T-helper 9 cell (primary cell): Measurements from ENCODE around the gene DDX1.
"Not testable (repeated sequence)": the region's sequence is repeated elsewhere in the genome, so short reads cannot be mapped to it uniquely, and the experiment has no call there.

Source experiments
- DNase-seq: peaks from one replicate; pipeline ENCODE4 v3.0.0-alpha.2; 2020

Gene DDX1

DNA sequence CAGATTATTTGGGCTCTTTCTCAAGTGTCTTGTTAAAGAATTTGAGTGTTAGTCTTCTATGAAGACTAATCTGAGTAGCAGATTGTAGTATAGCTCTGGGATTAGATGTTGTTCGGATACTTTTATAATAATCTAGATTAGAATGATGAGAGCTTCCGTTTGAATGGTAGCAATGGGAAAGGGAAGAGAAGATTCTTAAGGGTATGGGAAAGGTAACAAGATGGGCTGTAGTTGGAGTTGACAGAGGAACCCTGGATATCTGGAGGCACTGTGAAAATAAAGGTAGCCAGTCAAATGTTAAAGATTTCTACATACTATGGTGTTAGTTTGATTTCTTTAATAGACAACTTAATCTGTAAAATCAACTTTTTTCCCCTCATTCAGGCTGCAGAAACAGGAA lies 4.7 kb downstream of the DDX1 start:
- DNase-seq = no peak

- DNase-seq = no peak
Observed at GRCh38 chr2:15596968-15597367, 5.3 kb downstream of the DDX1 start.

- no peak for DNase-seq
Observed at GRCh38 chr2:15599994-15600393, 8.3 kb downstream of the DDX1 start.

DNA sequence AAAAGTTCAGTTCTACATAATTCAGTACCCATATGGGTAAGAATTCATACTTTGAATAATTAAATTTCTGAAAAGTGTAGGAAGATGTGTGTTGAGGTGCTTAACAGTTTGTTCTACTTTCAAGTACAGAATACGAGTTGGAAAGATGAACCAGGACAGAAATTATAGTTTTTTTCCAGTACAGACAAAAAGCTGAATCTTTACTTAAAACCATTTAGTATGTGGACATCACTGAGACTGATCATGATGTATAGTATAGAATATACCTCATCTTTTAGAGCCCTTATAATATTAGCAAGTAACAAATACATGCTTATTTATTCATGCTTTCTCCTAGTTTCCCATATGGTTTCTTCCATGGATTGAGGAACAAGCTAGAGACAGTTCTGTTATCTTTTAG lies 10.0 kb downstream of the DDX1 start:
- DNase-seq = no peak

DNA sequence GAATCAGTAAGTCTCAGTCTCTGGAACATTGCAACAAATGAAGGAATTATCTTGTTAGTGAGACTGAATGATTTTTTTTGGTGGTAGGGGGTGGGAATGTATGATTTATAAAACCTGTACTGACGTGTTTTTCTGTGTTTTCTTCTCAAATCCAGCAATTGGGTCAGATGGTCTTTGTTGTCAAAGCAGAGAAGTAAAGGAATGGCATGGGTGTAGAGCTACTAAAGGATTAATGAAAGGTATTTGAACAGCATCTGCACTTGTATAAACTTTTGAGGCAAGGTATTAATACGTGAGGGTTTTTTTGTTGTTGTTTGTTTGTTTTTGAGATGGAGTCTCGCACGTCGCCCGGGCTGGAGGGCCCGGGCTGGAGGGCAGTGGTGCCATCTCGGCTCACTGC lies 10.7 kb downstream of the DDX1 start:
- no peak for DNase-seq

DNA sequence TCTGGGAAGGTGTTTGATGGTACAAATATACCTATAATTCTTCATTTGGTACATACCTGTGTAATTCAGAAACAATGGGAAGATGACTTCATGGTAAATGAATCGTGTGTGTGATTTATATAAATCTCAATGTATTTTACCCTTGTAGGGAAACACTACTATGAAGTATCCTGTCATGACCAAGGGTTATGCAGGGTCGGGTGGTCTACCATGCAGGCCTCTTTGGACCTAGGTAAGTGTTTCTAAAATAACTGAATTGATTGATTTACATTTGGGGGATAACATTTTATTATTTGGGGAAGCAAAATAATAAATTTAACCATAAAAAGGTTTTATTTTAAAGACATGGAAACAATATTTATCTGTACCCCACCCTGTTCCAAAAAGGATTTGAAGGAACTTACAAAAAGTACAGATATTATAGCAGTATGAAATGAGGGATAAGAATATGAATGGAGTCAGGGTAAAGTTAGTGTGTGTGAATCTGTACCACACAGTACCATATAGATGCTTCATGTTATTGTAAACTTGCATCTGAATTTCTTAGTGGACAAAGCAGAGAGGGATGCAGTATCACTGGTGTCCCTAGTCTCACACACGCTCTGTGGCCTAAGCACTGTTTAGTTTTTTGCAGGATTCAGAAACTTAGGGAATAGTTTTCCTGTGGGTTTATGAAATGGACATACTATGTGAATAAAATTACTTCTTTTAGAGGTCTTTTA lies 11.5 kb downstream of the DDX1 start:
- no peak for DNase-seq

- DNase-seq = no peak
Observed at GRCh38 chr2:15603948-15604347, 12.3 kb downstream of the DDX1 start.

- DNase-seq = no peak
Observed at GRCh38 chr2:15605721-15606120, 14.1 kb downstream of the DDX1 start.

GRCh38 chr2:15606481-15607441 lies 15.1 kb downstream of the DDX1 start:
- DNase-seq = no peak

DNA sequence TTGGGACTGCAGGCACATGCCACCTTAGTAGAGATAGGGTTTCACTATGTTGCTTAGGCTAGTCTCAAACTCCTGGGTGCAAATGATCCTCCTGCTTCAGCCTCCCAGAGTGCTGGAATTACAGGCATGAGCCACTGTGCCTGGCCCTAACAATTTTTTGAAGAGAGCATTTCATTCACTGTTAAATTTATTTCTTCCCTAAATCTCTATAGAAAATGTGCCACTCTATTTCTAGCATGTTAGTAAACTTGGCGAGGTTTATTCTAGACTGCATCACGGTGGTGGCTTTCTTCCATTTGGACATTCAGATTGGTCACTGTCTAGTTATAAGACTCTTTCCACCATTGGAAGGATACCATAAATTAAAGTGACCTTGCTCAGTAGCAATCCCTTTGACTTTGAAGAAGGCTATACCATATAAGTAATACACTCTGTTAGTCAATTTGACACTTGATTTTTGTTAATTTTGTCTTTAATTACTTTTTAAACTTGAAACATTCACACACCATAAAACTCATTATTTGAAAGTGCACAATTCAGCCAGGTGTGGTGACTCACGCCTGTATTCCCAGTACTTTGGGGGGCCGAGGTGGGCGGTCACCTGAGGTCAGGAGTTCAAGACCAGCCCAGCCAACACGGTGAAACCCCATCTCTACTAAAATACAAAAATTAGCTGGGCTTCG lies 16.2 kb downstream of the DDX1 start:
- no peak for DNase-seq

- no peak for DNase-seq
Observed at GRCh38 chr2:15608392-15608761, 16.7 kb downstream of the DDX1 start.

DNA sequence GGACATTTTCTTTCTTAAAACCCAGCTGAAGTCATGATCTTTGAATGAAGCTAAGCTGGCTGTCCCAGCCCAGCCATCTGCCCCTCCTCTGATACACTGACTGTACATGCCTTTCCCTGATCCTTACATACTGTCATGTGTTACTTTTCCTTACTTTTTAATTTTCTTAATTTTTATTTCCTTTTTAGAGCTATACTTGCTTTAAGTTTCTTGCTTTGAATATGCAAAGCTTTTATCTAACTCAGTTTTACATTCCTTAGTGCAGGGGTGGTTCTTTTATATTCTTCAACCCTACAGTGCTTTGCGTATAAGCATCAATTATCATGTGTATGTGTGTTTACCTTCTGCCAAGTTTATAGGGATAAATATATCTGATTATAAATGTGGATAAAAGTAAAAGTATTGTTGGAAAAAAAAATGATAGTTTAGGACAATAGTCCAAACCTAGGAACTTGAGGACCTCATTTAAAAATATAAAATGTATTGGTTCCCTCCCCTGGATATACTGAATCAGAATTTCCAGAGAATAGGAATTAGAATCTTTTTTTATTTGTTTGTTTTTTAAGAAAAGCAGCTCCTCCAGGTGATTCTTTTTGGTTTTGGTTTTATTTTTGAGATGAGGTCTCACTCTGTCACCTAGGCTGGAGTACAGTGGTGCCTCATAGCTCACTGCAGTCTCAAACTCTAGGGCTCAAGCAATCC lies 17.8 kb downstream of the DDX1 start:
- DNase-seq = no peak

DNA sequence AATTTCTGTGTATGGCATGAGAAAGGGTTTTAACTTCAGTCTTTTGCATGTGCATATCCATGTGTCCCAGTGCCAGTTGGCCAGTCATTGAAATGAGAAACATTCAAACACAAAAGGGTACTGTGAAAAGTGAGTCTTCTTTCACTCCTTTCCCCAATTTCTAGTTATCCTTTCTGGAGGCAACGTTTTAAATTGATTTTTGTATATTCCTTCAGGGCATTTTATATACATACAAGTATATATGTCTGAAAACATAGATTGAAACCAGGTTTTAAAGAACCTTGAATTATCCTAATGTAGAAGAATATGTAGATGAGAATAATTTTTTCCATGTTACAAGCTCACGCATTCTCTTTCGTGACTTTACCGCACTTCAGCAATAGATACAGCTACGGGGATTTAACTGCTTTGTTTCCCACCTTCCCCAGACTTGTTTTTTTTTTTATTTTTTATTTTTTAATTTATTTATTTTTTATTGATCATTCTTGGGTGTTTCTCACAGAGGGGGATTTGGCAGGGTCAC lies 18.8 kb downstream of the DDX1 start:
- DNase-seq = no peak

GRCh38 chr2:15612101-15612500 lies 20.4 kb downstream of the DDX1 start:
- not testable (repeated sequence) for DNase-seq

DNA sequence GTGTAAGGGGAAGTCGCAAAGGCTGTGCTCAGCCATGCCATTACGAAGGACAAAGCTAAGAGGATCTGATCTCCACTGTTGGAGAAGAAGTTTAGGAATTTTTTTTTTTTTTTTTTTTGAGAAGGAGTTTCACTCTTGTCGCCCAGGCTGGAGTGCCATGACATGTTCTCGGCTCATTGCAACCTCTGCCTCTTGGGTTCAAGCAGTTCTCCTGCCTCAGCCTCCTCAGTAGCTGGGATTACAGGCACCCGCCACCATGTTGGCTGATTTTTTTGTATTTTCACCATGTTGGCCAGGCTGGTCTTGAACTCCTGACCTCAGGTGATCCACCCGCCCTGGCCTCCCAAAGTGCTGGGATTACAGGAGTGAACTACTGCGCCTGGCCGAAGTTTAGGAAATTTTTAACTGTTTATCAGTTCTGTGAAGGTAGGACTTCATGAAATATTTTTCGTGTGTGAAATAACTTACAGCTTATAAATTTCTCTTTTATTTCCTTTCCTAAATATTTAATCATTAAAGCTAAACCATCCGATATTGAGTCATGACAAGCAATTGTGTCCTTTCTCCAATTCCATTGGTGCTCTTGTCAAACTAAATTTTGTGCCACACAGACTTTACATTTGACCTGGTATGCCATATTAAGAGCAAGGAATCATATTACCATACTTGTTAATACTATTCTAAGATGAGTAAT lies 22.2 kb downstream of the DDX1 start:
- no peak for DNase-seq

- no peak for DNase-seq
Observed at GRCh38 chr2:15614545-15615300, 23.1 kb downstream of the DDX1 start.

GRCh38 chr2:15615301-15615920 lies 23.7 kb downstream of the DDX1 start:
- DNase-seq = no peak

- no peak for DNase-seq
Observed at GRCh38 chr2:15616429-15616828, 24.8 kb downstream of the DDX1 start.

- no peak for DNase-seq
Observed at GRCh38 chr2:15616850-15617777, 25.4 kb downstream of the DDX1 start.
